Neural progenitor cell (in vitro differentiated cells): ENCODE data around the gene ARHGAP24. TPM values are rescaled to one million over a fixed set of nuclear protein-coding genes. Genes with fewer than 3 reads are reported as not detected.

ENCODE experiments used
- DNase-seq: peaks from one replicate; pipeline ENCODE4 v3.0.0-alpha.2; 2016; ENCODE audit warnings: low spot score
- H2AFZ ChIP-seq: fragments of 200-600 bp; sonication (generic); replicated peaks from 2 replicates; pipeline ENCODE4 v1.6.1; 2016; ENCODE audit warnings: antibody characterized with exemption
- H3F3A ChIP-seq: fragments of 200-600 bp; sonication (generic); 2 replicates; pipeline ENCODE4 v1.6.1; 2016; ENCODE audit warnings: antibody characterized with exemption, low read depth
- H3K27ac ChIP-seq: fragments of 200-600 bp; sonication (generic); 2 replicates; pipeline ENCODE4 v1.5.1; 2016; ENCODE audit warnings: mild to moderate bottlenecking
- H3K27me3 ChIP-seq: fragments of 200-600 bp; sonication (generic); 2 replicates; pipeline ENCODE4 v1.6.1; 2016; ENCODE audit warnings: mild to moderate bottlenecking, moderate library complexity
- H3K36me3 ChIP-seq: fragments of 200-600 bp; sonication (generic); 2 replicates; pipeline ENCODE4 v1.5.1; 2016
- H3K4me1 ChIP-seq: fragments of 200-600 bp; sonication (generic); 2 replicates; pipeline ENCODE4 v1.6.1; 2016; ENCODE audit warnings: mixed run types
- H3K4me2 ChIP-seq: fragments of 200-600 bp; sonication (generic); 2 replicates; pipeline ENCODE4 v1.6.1; 2016
- H3K4me3 ChIP-seq: fragments of 200-600 bp; sonication (generic); 2 replicates; pipeline ENCODE4 v1.5.1; 2016
- H3K79me2 ChIP-seq: fragments of 200-600 bp; sonication (generic); 2 replicates; pipeline ENCODE4 v1.6.1; 2016; ENCODE audit warnings: low read depth
- H3K9ac ChIP-seq: fragments of 200-600 bp; sonication (generic); 2 replicates; pipeline ENCODE4 v1.6.1; 2016
- H3K9me3 ChIP-seq: fragments of 200-600 bp; sonication (generic); 2 replicates; pipeline ENCODE4 v1.5.1; 2016; ENCODE audit warnings: low read depth
- H4K20me1 ChIP-seq: fragments of 200-600 bp; sonication (generic); 2 replicates; pipeline ENCODE4 v1.6.1; 2016; ENCODE audit warnings: low read depth
- H3K27ac Mint-ChIP-seq: 3 replicates; pipeline ENCODE4 v1.8.0; 2021; ENCODE audit warnings: mixed read lengths
- H3K27me3 Mint-ChIP-seq: 2 replicates; pipeline ENCODE4 v1.8.0; 2022; ENCODE audit warnings: low read depth, mild to moderate bottlenecking, inconsistent platforms, moderate library complexity, mixed read lengths; ENCODE audit not compliant: insufficient read depth
- H3K36me3 Mint-ChIP-seq: 3 replicates; pipeline ENCODE4 v1.8.0; 2021; ENCODE audit warnings: mixed read lengths
- H3K4me1 Mint-ChIP-seq: 3 replicates; pipeline ENCODE4 v1.8.0; 2021; ENCODE audit warnings: mixed read lengths
- H3K4me3 Mint-ChIP-seq: 3 replicates; pipeline ENCODE4 v1.8.0; 2021; ENCODE audit warnings: mild to moderate bottlenecking, moderate library complexity, mixed read lengths
- H3K9me3 Mint-ChIP-seq: 3 replicates; pipeline ENCODE4 v1.8.0; 2020; ENCODE audit warnings: mixed read lengths
- CTCF ChIP-seq: fragments of 200-600 bp; sonication (generic); IDR thresholded peaks from 2 replicates; pipeline ENCODE4 v1.5.1; 2017; ENCODE audit warnings: antibody characterized with exemption, mild to moderate bottlenecking
- EZH2 ChIP-seq: fragments of 200-600 bp; sonication (generic); IDR thresholded peaks from 2 replicates; pipeline ENCODE4 v1.6.1; 2017; ENCODE audit warnings: antibody characterized with exemption, mild to moderate bottlenecking, moderate library complexity
- EZH2phosphoT487 ChIP-seq: fragments of 200-600 bp; sonication (generic); IDR thresholded peaks from 2 replicates; pipeline ENCODE4 v1.6.1; 2017; ENCODE audit warnings: antibody characterized with exemption
- total RNA-seq: library from RNA; depleted of rRNA; stranded (reverse); fragments of >200 nt; gene quantifications from 2 replicates; pipeline ENCODE4 v1.2.3, GENCODE V29; 2015; ENCODE audit warnings: low replicate concordance

Gene ARHGAP24
- total RNA-seq, 1 donor from 2014 or later: 2.2 TPM

GRCh38 chr4:85673540-85673939 is 198.6 kb downstream of the ARHGAP24 start:
- H3K4me1 Mint-ChIP-seq: peaks cover 2% of the 10 kb centered on the region
- H3K4me1 ChIP-seq: no peaks in the 10 kb centered on the region

GRCh38 chr4:85675076-85676049 is 200.4 kb downstream of the ARHGAP24 start:
- Histone ChIP-seq H3K36me3 (no peaks in the 10 kb centered on the region), H3K4me2 (no peak overlapping the region), H3K27ac (no peak overlapping the region), H4K20me1 (no peaks in the 10 kb centered on the region), H3K9me3 (no peaks in the 10 kb centered on the region), H3K9ac (no peak overlapping the region), H3K4me3 (no peak overlapping the region), H3F3A (no peaks in the 10 kb centered on the region), H3K4me1 (no peaks in the 10 kb centered on the region), H2AFZ (no peak overlapping the region), H3K79me2 (no peaks in the 10 kb centered on the region), H3K27me3 (no peaks in the 10 kb centered on the region)
- Mint-ChIP-seq H3K36me3 (no peaks in the 10 kb centered on the region), H3K4me3 (no peak overlapping the region), H3K27ac (no peak overlapping the region), H3K27me3 (no peaks in the 10 kb centered on the region), H3K9me3 (no peaks in the 10 kb centered on the region), H3K4me1 (peaks cover 2% of the 10 kb centered on the region)
- no peak for TF ChIP-seq CTCF
- no peak for TF ChIP-seq EZH2
- TF ChIP-seq EZH2phosphoT487: no peak
- no peak for DNase-seq

More at GRCh38 chr4:85673540-85673939, 198.6 kb downstream of the ARHGAP24 start:
- H3K27me3 ChIP-seq: no peaks in the 10 kb centered on the region
- TF ChIP-seq CTCF: no peak
- no peak for TF ChIP-seq EZH2
- no peak for TF ChIP-seq EZH2phosphoT487
- no peak overlapping the region for H3K4me2 ChIP-seq
- H3K9me3 ChIP-seq: no peaks in the 10 kb centered on the region
- Mint-ChIP-seq H3K4me3 (no peak overlapping the region), H3K27ac (no peak overlapping the region), H3K9me3 (no peaks in the 10 kb centered on the region), H3K36me3 (no peaks in the 10 kb centered on the region), H3K27me3 (no peaks in the 10 kb centered on the region)
- no peak overlapping the region for H2AFZ ChIP-seq
- no peaks in the 10 kb centered on the region for H3K36me3 ChIP-seq
- no peak for DNase-seq
- H3K4me3 ChIP-seq: no peak overlapping the region
- H4K20me1 ChIP-seq: no peaks in the 10 kb centered on the region
- no peaks in the 10 kb centered on the region for H3K79me2 ChIP-seq
- no peak overlapping the region for H3K9ac ChIP-seq
- no peak overlapping the region for H3K27ac ChIP-seq
- H3F3A ChIP-seq: no peaks in the 10 kb centered on the region

GRCh38 chr4:85676050-85676425 is 201.1 kb downstream of the ARHGAP24 start:
- Mint-ChIP-seq H3K4me3 (no peak overlapping the region), H3K27ac (no peak overlapping the region), H3K4me1 (peaks cover 2% of the 10 kb centered on the region), H3K36me3 (no peaks in the 10 kb centered on the region), H3K27me3 (no peaks in the 10 kb centered on the region), H3K9me3 (no peaks in the 10 kb centered on the region)
- H2AFZ ChIP-seq: no peak overlapping the region
- H3K36me3 ChIP-seq: no peaks in the 10 kb centered on the region
- no peaks in the 10 kb centered on the region for H3F3A ChIP-seq
- H3K9me3 ChIP-seq: no peaks in the 10 kb centered on the region
- no peak overlapping the region for H3K9ac ChIP-seq
- H3K4me3 ChIP-seq: no peak overlapping the region
- no peaks in the 10 kb centered on the region for H3K79me2 ChIP-seq
- H3K27me3 ChIP-seq: no peaks in the 10 kb centered on the region
- no peak for TF ChIP-seq EZH2
- no peak for TF ChIP-seq EZH2phosphoT487
- TF ChIP-seq CTCF: no peak
- H3K27ac ChIP-seq: no peak overlapping the region
- H4K20me1 ChIP-seq: no peaks in the 10 kb centered on the region
- no peaks in the 10 kb centered on the region for H3K4me1 ChIP-seq
- H3K4me2 ChIP-seq: no peak overlapping the region
- no peak for DNase-seq
